ENCODE results near the gene IFNLR1. TPM values are rescaled to one million over a fixed set of nuclear protein-coding genes. Genes with fewer than 3 reads are reported as not detected.

IFNLR1 gene
- total RNA-seq, 1 donor from 2014 or later, result 4.0 TPM

GRCh38 chr1:24205345-24206082, 18.4 kb upstream of the IFNLR1 start:
- DNase-seq (ENCODE audit: low read depth), result no peak

DNA sequence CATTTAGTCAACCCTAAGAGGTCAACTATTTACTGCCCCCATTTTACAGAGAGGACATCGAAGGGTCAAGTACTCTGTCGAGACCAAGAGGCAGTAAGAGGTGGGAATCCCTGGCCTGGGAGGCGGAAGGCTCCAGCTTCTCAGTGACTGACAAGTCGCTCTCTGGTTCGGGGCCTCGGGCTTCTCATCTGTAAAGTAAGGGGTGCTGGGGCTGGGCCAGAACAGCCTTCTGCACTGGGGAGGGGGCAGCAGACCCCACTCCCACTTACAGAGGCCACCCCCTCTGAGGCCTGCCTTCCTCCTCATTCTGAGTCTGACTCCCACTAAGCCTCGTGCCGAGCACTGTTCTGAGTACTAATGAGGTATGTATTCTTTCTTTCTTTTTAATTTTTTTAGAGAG, 17.0 kb upstream of the IFNLR1 start:
- DNase-seq (ENCODE audit: low read depth), result no peak

DNA sequence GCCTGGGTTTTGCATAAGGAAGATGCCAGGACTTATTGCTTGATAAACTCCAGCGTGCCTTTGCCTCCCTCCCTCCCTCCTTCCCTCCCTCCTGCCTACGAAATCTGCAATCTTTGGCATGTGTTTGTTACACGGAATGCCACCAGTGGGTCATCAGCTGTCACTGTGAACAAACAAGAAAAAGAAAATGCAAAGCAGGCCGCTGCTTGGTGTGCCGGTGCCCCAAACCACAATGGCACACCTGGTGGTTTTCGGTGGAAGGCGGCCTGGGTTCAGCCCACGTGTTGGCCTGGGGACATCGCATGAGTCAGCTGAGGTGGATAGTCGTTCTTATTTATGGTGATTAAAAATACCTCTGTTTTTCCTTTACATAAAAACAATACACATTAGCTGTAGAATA, 16.3 kb upstream of the IFNLR1 start:
- peak; percentile 42 for DNase-seq (ENCODE audit: low read depth)

DNA sequence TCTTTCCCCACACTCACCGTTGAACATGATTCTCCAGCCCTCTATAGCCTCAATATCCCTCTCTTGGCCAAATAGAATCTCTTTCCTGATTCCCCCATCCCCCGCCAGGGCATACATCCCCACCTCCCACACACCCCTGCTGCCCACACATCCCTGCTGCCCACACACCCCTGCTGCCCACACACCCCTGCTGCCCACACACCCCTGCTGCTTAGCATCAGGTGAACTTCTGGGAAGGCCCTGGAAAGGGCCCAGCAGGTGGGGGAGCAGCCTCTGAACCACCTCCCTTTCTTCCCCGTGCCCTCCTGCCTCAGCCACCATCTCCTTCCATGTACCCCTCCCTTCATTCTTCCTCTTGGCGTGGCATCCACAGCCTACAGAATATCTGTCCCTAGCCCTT, 15.9 kb upstream of the IFNLR1 start:
- DNase-seq (ENCODE audit: low read depth), result no peak

- DNase-seq (ENCODE audit: low read depth), result no peak
These were observed 15.5 kb upstream of the IFNLR1 start for GRCh38 chr1:24202556-24202955.

GRCh38 chr1:24201941-24202440, 14.9 kb upstream of the IFNLR1 start:
- peak; percentile 92 for DNase-seq (ENCODE audit: low read depth)

DNA sequence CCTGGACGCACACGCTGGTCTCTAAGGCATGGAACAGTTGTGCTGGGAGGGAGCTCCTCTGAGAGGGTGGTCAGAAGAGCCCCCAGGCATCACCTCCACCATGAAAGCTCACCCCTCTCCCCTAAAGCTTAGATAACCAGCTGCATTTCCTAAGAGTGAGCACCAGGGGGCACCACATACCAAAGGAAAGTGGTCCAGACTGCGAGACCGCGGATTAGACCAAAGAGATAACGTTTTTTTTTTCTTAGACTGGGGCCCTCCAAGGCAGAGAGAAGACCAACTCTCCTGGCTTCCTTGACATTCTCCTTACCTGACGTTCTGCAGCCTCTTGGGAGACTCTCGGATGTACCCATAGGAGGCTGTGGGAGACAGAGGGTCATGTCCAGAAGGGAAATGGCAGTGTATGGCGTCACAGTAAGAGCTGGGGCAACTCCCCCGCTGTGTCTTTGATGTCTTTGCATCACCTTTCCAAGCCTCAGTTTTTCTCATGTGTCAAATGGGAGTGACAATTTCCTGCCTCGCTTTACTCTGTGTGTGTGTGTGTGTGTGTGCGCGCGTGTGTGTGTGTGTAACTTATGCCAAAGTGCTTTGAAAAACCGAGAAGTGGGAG, 12.3 kb upstream of the IFNLR1 start:
- peak; percentile 39 for DNase-seq (ENCODE audit: low read depth)

DNA sequence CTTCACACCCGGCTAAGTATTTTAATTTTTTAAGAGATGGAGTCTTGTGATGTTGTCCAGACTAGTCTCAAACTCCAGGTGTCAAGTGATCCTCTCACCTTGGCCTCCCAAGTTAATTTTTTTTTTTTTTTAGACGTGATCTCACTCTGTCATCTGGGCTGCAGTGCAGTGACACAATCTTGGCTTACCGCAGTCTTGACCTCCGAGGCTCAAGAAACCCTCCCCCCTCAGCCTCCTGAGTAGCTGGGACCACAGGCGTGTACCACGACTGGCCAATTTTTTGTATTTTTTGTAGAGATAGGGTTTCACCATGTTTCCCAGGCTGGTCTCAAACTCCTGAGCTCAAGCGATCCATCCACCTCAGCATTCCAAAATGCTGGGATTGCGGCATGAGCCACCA, 11.7 kb upstream of the IFNLR1 start:
- no peak for DNase-seq (ENCODE audit: low read depth)

GRCh38 chr1:24195874-24196273, 8.8 kb upstream of the IFNLR1 start:
- no peak for DNase-seq (ENCODE audit: low read depth)

GRCh38 chr1:24195136-24195535, 8.0 kb upstream of the IFNLR1 start:
- no peak for DNase-seq (ENCODE audit: low read depth)

- DNase-seq (ENCODE audit: low read depth), result no peak
These were observed 6.0 kb upstream of the IFNLR1 start for GRCh38 chr1:24193046-24193445.

DNA sequence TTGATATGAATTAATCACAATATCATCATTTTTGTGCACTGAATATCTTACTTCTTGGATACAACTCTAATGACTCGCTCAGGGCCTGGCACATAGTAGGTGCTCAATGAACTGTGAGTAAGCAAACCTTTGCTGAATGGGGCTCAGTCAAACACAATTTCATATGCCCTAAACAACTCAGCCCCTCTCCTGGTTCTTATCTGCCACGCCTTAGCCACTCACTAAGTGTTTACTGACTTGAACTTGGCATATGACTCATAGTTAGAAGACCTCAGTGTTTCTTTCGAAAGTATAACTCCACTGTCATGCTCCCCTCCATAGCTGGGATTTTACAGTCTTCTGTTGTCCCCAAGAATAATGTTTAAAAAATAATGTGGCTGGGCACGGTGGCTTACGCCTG, 4.8 kb upstream of the IFNLR1 start:
- DNase-seq (ENCODE audit: low read depth), result peak; percentile 88

GRCh38 chr1:24190983-24191461, 3.9 kb upstream of the IFNLR1 start:
- no peak for DNase-seq (ENCODE audit: low read depth)

GRCh38 chr1:24189528-24189927, 2.4 kb upstream of the IFNLR1 start:
- no peak for DNase-seq (ENCODE audit: low read depth)

DNA sequence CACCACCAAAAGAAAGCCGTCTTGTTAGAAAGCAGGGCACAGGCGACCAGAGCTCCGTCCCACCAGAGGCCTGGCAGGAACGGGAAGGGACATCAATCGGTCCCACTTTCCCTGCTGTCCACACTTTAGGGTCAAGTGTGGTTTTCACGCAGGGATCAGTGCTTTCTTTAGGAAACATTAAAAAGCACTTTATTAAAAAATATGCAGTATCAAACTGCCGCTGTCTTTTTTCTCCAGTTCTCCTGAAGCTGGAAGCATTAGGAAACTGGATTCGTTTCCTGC, 437 bp downstream of the IFNLR1 start:
- DNase-seq (ENCODE audit: low read depth), result no peak

- DNase-seq (ENCODE audit: low read depth), result peak; percentile 24
These were observed 918 bp downstream of the IFNLR1 start for GRCh38 chr1:24186031-24186710.

GRCh38 chr1:24185076-24185475, 2.0 kb downstream of the IFNLR1 start:
- DNase-seq (ENCODE audit: low read depth), result no peak

GRCh38 chr1:24182061-24182460, 5.0 kb downstream of the IFNLR1 start:
- DNase-seq (ENCODE audit: low read depth), result no peak

DNA sequence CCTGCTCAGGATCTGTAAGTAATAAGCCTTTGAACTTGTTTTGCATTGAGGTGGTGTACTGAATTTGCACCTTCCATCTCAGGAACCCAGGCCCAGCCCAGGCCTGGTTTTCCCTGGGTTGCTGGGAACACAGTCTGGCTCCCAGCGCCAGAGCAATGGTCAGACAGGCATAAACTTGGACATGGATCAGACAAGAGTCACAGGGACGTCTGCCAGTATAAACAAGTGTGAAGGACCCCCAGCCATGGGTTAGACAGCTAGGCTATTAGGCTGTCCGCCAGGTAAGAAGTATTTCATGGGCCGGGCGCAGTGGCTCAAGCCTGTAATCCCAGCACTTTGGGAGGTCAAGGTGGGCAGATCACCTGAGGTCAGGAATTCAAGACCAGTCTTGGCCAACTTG, 5.5 kb downstream of the IFNLR1 start:
- DNase-seq (ENCODE audit: low read depth), result no peak

DNA sequence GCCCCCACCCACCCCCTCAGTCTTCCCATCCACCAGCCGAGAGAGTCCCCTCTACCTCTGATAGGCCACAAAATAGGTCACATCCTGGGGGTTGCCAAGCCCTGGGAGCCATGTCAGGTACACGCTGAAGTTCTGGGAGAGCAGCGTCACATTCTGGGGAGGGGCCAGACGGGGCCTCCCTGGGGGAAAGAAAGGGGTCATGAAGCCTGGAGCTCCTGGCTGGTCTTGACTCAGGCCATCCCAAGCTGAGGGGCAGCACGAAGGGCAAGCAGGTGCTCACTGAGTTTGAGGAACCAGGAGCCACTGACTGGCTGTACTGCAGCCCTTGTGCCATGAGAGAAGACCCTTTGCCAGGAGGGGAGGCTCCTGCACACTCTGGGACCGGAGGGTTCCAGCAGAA, 6.4 kb downstream of the IFNLR1 start:
- no peak for DNase-seq (ENCODE audit: low read depth)

DNA sequence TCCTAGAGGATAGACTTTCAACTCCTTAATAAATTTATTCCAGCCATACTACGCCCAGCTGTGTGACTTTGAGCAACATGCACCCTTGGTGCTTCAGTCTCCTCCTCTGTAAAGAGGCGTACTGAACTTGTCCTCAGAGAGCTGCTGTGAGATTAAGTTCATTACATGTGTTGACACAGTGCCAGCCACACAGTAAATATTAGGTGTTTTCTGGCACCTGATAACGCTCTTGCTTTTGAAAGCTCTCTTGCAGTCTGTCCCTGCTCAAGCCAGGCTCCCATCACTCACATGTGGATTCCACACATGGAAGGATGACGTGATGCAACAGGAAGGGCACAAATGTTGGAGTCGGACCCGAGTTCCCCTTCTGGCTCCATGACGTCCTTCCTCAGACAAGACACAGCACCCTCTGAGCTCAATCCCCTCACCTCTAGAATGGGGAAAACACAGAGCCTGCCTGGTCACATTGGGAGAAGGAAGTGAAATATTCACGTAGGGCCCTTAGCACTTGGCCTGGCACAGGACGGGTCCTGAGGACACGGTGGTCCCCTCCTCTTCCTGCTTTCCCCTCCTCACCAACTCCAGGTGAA, 7.7 kb downstream of the IFNLR1 start:
- no peak for DNase-seq (ENCODE audit: low read depth)

GRCh38 chr1:24178407-24178806, 8.7 kb downstream of the IFNLR1 start:
- peak; percentile 35 for DNase-seq (ENCODE audit: low read depth)

DNA sequence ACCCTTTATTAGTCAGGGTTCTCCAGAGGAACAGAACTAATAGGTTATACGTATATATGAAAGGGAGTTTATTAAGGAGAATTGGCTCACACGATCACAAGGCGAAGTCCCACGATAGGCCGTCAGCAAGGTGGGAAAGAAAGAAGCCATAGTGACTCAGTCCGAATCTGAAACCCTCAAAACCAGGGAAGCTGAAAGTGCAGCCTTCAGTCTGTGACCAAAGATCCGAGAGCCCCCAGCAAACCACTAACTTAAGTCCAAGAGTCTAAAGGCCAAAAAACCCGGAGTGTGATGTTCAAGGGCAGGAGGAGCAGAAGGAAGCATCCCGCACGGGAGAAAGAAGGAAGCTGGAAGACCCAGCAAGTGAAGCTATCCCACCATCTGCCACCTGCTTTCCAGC, 9.9 kb downstream of the IFNLR1 start:
- no peak for DNase-seq (ENCODE audit: low read depth)
